ENCODE data around the gene KLB. TPM values are rescaled to one million over a fixed set of nuclear protein-coding genes. Genes with fewer than 3 reads are reported as not detected.
"Not testable (repeated sequence)": the region's sequence is repeated elsewhere in the genome, so short reads cannot be mapped to it uniquely, and the experiment has no call there.

KLB gene
- not detected for total RNA-seq

DNA sequence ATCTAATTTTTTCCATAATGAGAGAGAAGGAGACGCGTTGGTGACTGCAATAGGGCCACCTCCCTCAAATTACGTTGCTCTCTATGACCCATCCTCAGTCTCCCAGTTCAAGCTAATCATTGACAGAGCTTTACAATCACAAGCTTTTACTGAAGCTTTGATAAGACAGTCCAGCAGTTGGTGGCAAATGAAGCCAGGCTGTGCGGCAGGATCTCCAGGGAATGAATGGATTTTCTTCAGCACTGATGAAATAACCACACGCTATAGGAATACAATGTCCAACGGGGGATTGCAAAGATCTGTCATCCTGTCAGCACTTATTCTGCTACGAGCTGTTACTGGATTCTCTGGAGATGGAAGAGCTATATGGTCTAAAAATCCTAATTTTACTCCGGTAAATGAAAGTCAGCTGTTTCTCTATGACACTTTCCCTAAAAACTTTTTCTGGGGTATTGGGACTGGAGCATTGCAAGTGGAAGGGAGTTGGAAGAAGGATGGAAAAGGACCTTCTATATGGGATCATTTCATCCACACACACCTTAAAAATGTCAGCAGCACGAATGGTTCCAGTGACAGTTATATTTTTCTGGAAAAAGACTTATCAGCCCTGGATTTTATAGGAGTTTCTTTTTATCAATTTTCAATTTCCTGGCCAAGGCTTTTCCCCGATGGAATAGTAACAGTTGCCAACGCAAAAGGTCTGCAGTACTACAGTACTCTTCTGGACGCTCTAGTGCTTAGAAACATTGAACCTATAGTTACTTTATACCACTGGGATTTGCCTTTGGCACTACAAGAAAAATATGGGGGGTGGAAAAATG lies at the start of gene KLB:
Gene KLB (plus strand): TSS at position 168 of the 821 bp plus-strand sequence. CDS start 20 bp downstream, at position 188.
- H3K4me3 Mint-ChIP-seq = no peak within 1 kb of the TSS
- H3K27me3 Mint-ChIP-seq (ENCODE audit: low read depth) = peaks cover 3% of the 10 kb centered on the region
- ATAC-seq = no peak
- no peaks in the 10 kb centered on the region for H3K36me3 Mint-ChIP-seq (ENCODE audit: insufficient read depth)
- no peaks in the 10 kb centered on the region for H3K4me1 Mint-ChIP-seq (ENCODE audit: low read depth)
- no peaks in the 10 kb centered on the region for H3K9me3 Mint-ChIP-seq
- no peak for DNase-seq

DNA sequence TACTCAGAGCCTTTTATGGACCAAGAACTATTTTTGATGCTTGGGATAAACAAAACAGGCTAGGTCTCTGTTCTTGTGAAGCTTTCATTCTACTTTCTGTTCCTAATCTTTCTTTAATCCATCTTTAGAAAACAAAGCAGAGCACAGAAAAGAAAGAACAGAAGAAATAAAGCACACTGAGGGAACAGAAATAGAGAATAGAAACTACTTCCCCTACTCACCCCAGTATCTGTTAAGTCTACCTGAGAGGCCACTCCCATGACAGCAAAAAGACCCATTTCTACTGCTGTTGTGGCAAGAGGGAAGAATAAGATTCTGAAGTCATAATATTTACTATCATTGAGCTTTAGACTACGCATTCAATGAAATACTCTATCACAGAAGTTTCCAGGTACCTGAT lies 49.7 kb upstream of the KLB start:
- no peak overlapping the region for H3K4me3 Mint-ChIP-seq
- H3K36me3 Mint-ChIP-seq (ENCODE audit: insufficient read depth) = peaks cover 6% of the 10 kb centered on the region
- no peaks in the 10 kb centered on the region for H3K9me3 Mint-ChIP-seq
- H3K4me1 Mint-ChIP-seq (ENCODE audit: low read depth) = peaks cover 63% of the 10 kb centered on the region
- H3K27me3 Mint-ChIP-seq (ENCODE audit: low read depth) = no peaks in the 10 kb centered on the region
- ATAC-seq (no peak), DNase-seq (no peak)

DNA sequence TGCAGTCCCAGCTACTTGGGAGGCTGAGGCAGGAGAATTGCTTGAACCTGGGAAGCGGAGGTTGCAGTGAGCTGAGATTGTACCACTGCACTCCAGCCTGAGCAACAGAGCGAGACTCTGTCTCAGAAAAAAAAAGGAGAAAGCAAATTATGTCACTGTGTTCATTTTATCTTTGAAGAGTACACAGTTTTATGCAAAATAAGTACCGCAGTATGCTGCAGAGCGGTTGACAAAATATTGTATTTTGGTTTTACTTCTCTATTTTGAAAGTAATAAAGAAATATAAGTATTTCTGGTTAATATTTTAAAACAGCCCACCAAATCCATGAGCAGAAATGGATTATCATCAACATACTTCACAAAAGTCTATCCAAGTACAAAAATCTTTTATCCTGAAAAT lies 46.1 kb upstream of the KLB start:
- not testable (repeated sequence) for ATAC-seq; H3K27me3 Mint-ChIP-seq (ENCODE audit: low read depth); H3K4me3 Mint-ChIP-seq; H3K9me3 Mint-ChIP-seq; H3K36me3 Mint-ChIP-seq (ENCODE audit: insufficient read depth); DNase-seq
- H3K4me1 Mint-ChIP-seq (ENCODE audit: low read depth) = peaks cover 51% of the 10 kb centered on the region

DNA sequence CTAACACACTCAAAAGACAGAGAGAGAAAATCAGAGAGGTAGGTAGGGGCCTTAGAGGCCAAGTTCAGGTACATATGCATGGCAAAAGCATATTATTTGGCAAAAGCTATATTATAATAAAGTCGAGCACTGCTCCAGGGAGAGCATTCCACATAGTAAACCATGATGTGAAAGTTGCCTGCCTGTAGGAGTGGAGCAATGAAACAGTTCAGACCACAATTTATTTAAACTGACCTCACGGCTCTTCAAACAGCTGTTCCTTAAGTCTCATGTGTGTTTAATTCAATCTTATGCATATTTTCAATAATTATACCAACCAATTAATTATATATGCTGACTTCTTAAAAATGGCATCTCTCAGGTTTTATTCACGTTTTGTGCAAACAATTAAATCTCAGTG lies 43.9 kb upstream of the KLB start:
- Mint-ChIP-seq H3K27me3 (ENCODE audit: low read depth) (no peaks in the 10 kb centered on the region), H3K4me1 (ENCODE audit: low read depth) (peaks cover 45% of the 10 kb centered on the region), H3K4me3 (peak overlapping the region; percentile 35), H3K9me3 (no peaks in the 10 kb centered on the region), H3K36me3 (ENCODE audit: insufficient read depth) (peaks cover 7% of the 10 kb centered on the region)
- DNase-seq = no peak
- no peak for ATAC-seq

DNA sequence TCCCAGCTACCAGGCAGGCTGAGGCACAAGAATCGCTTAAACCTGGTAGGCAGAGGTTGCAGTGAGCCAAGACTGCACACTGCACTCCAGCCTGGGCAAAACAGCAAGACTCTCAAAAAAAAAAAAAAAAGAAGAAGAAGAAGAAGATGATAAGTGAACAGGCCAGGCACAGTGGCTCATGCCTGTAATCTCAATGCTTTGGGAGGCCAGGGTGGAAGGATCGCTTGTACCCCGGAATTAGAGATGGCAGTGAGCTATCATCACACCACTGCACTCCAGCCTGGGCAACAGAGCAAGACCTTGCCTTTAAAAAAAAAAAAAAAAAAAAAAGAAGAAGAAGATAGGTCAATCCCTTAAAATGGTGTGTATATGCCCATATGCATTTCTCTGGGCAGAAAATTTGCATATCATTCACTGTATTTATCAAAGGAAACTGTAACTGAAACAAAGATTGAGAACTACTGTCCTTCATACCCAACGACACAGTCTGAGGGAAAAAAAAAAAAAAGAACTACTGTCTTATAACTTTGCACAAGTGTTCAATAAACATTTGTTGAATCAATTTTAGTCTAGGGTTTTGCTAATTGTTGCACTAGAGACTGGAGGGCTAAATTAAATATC lies 42.8 kb upstream of the KLB start:
- DNase-seq (no peak), ATAC-seq (no peak)
- peak overlapping the region; percentile 61 for H3K4me3 Mint-ChIP-seq
- peaks cover 5% of the 10 kb centered on the region for H3K36me3 Mint-ChIP-seq (ENCODE audit: insufficient read depth)
- no peaks in the 10 kb centered on the region for H3K9me3 Mint-ChIP-seq
- H3K4me1 Mint-ChIP-seq (ENCODE audit: low read depth) = peaks cover 36% of the 10 kb centered on the region
- H3K27me3 Mint-ChIP-seq (ENCODE audit: low read depth) = no peaks in the 10 kb centered on the region

DNA sequence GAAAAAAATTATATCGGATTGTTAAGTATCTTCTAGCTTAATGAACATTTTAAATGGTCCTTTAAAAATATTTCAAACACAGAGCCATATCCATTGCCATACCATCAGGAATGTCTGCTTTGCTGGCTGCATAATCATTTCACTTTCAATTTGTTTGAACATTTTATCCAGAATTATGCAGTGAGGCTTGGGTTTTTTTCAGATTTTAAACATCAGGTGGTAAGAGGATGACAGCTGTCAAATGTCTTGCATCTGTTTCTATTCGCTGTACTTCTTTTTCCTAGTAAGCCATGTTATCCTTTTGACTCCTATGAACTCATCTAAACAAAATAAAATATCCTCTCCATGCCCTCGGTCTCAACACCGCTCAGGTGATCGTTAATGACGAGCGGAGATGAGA lies 41.4 kb upstream of the KLB start:
- Mint-ChIP-seq H3K36me3 (ENCODE audit: insufficient read depth) (peaks cover 2% of the 10 kb centered on the region), H3K9me3 (no peaks in the 10 kb centered on the region), H3K4me3 (peak overlapping the region; percentile 96), H3K4me1 (ENCODE audit: low read depth) (peaks cover 31% of the 10 kb centered on the region), H3K27me3 (ENCODE audit: low read depth) (no peaks in the 10 kb centered on the region)
- no peak for DNase-seq
- peak; percentile 5 to 7 for ATAC-seq

DNA sequence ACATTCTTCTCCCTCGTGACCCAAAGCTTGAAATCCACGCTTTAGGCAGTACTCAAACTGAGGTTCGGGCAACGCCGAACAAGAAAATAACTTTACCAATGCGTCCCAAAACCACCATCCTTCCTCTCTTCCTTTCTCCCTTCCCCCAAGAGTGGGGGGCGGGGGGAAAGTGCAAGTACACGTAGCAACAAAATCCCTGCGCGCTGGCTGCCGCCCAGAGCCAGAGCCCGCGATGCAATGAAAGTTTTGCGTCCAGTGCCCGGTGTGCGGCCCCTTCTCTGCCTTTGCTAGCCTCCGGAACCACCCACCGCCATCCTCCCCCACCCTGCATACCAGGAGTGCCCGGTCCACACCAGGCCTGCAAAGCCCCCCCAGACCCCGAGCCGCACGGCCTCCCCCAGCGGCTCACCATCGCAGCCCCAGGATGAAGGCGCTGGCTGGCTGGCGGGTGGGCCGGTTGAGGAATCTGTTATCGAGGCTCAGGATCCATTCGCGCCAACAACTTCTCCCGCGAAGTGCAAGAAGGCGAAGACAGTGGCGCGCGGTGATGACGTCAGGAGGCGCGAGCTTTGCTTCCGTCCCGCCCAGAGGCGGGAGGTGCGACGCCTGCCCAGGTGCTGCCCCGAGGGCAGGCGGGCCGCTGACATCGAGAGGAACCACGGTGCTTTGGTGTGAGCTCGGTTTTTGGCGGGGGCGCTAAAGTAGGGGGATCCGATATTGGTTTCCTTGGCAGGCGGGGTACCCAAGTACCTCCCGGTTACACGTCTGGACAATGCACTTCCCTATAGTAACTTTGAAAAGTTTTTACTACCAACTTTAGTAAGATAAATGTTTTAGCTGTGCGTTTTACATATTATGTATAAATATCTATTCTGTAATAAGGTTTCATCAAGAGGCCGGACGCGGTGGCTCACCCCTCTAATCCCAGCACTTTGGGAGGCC lies 40.6 kb upstream of the KLB start, which contains the start of gene RFC1:
Gene RFC1 (minus strand): TSS at position 533 of the 942 bp plus-strand sequence. CDS start 121 bp downstream, at position 412.
- peak; percentile 93 to 96 for ATAC-seq
- H3K36me3 Mint-ChIP-seq (ENCODE audit: insufficient read depth) = peaks cover 2% of the 10 kb centered on the region
- H3K9me3 Mint-ChIP-seq = no peaks in the 10 kb centered on the region
- H3K4me1 Mint-ChIP-seq (ENCODE audit: low read depth) = peaks cover 31% of the 10 kb centered on the region
- no peaks in the 10 kb centered on the region for H3K27me3 Mint-ChIP-seq (ENCODE audit: low read depth)
- DNase-seq = peak; percentile 92
- peak within 1 kb of the TSS; percentile 96 for H3K4me3 Mint-ChIP-seq

DNA sequence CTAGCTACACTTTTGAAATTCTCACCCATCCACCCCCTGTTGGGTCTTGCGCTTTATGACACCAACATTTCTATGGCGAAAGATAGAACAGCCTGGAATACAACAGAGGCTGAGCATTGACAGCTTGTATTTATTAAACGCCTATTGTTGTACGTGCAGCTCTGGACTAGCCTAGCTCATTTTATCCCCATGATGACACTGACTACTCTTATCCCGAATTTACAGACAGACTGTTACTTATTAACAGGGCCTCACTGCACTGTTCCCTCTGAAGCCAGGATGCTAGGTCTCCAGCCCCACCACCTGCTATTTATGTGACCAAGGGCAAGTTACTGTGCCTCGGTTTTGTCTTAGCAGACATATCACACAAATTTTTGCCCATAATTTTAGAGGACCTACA lies 39.6 kb upstream of the KLB start:
- no peak for DNase-seq
- H3K9me3 Mint-ChIP-seq = peaks cover 2% of the 10 kb centered on the region
- no peaks in the 10 kb centered on the region for H3K27me3 Mint-ChIP-seq (ENCODE audit: low read depth)
- peaks cover 2% of the 10 kb centered on the region for H3K36me3 Mint-ChIP-seq (ENCODE audit: insufficient read depth)
- H3K4me1 Mint-ChIP-seq (ENCODE audit: low read depth) = peaks cover 22% of the 10 kb centered on the region
- H3K4me3 Mint-ChIP-seq = peak overlapping the region; percentile 56
- ATAC-seq = no peak

DNA sequence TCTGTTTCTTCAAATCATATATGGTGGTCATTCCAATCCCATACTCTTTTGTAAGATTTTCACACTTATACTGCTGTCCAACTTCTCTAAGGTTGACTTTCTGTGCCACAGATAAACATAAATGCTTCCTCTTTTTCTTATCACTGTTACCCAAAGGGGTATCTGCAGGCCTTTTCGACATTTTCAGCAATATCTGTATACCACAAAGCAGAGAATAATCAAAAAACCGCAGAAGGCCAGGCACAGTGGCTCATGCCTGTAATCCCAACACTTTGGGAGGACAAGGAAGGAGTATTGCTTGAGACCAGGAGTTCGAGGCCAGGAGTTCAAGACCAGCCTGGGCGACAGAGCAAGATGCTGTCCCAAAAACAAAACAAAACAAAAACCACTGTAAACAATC lies 37.4 kb upstream of the KLB start:
- DNase-seq (no peak), ATAC-seq (no peak)
- H3K36me3 Mint-ChIP-seq (ENCODE audit: insufficient read depth) = peaks cover 2% of the 10 kb centered on the region
- peaks cover 4% of the 10 kb centered on the region for H3K9me3 Mint-ChIP-seq
- no peak overlapping the region for H3K4me3 Mint-ChIP-seq
- H3K27me3 Mint-ChIP-seq (ENCODE audit: low read depth) = no peaks in the 10 kb centered on the region
- H3K4me1 Mint-ChIP-seq (ENCODE audit: low read depth) = peaks cover 6% of the 10 kb centered on the region

DNA sequence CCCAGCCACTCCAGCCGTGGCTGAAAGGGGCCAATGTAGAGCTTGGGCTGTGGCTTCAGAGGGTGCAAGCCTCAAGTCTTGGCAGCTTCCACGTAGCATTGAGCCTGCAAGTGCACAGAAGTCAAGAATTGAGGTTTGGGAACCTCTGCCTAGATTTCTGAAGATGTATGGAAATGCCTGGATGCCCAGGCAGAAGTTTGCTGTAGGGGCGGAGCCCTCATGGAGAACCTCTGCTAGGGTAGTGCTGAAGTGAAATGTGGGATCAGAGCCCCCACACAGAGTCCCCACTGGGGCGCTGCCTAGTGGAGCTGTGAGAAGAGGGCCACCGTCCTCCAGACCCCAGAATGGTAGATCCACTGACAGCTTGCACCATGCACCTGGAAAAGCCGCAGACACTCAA lies 35.5 kb upstream of the KLB start:
- not testable (repeated sequence) for H3K4me3 Mint-ChIP-seq; H3K4me1 Mint-ChIP-seq (ENCODE audit: low read depth); H3K9me3 Mint-ChIP-seq; DNase-seq; H3K36me3 Mint-ChIP-seq (ENCODE audit: insufficient read depth); ATAC-seq; H3K27me3 Mint-ChIP-seq (ENCODE audit: low read depth)

DNA sequence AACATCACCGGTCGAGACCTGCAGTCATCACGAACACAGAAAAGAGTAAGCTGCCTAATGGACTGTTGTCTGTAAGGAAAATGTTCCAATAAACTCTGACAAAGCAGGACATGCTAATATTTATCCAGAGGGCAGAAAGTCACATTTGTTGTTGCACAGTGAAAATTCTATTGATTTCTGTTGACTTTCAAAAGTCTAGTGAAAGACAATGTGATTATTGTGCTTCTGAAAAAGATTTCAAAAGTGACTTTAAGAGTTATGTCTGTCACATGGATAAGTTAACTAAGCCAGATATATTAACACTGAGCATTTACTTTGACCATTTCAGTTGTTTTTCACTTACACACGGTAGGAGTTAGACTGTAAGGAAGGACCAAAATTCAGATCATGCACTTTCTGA lies 31.3 kb upstream of the KLB start:
- DNase-seq = no peak
- H3K4me3 Mint-ChIP-seq = no peak overlapping the region
- peaks cover 4% of the 10 kb centered on the region for H3K27me3 Mint-ChIP-seq (ENCODE audit: low read depth)
- ATAC-seq = no peak
- no peaks in the 10 kb centered on the region for H3K36me3 Mint-ChIP-seq (ENCODE audit: insufficient read depth)
- H3K9me3 Mint-ChIP-seq = peaks cover 12% of the 10 kb centered on the region
- H3K4me1 Mint-ChIP-seq (ENCODE audit: low read depth) = no peaks in the 10 kb centered on the region

DNA sequence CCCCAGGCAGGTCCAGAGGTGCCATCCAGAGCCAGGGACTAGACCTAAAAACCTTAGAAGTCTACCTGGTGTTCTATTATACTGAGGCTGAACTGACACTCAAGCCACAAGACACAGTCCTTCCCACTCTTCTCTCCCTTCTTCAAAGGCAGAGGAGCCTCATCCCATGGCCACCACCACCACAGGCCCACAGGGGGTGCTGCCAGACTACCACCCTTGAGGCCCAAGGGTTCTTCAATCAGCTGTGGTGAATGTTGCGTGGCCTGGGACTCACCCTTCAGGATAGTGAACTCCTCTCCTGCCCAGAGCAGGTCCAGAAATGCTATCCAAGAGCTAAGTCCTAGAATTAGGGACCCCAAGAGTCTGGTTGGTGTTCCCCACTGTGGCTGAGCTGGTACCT lies 23.0 kb upstream of the KLB start:
- DNase-seq (no peak), ATAC-seq (no peak)
- H3K4me3 Mint-ChIP-seq = no peak overlapping the region
- no peaks in the 10 kb centered on the region for H3K4me1 Mint-ChIP-seq (ENCODE audit: low read depth)
- peaks cover 4% of the 10 kb centered on the region for H3K27me3 Mint-ChIP-seq (ENCODE audit: low read depth)
- no peaks in the 10 kb centered on the region for H3K36me3 Mint-ChIP-seq (ENCODE audit: insufficient read depth)
- H3K9me3 Mint-ChIP-seq = peaks cover 8% of the 10 kb centered on the region

DNA sequence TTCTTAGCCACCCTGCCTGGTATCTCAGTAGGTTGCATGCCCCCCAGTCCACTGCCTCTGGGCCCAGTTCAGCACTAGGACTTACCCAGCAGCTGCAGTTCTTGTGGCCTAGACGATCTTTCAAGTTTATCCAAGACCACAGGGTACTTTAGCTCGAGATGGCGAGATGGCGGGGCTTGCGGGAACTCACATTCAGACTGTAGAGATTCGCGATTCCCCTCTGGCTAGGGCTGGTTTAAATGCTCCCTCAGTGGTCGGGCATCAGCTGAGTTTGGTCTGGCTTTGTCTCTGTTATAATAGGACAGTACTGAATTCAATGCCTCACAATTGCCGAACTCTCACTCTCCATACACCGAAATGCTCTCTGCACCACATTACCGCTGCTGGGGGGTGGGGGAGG lies 22.2 kb upstream of the KLB start:
- Mint-ChIP-seq H3K4me3 (no peak overlapping the region), H3K9me3 (peaks cover 7% of the 10 kb centered on the region), H3K27me3 (ENCODE audit: low read depth) (peaks cover 4% of the 10 kb centered on the region), H3K4me1 (ENCODE audit: low read depth) (no peaks in the 10 kb centered on the region), H3K36me3 (ENCODE audit: insufficient read depth) (no peaks in the 10 kb centered on the region)
- no peak for ATAC-seq
- no peak for DNase-seq

DNA sequence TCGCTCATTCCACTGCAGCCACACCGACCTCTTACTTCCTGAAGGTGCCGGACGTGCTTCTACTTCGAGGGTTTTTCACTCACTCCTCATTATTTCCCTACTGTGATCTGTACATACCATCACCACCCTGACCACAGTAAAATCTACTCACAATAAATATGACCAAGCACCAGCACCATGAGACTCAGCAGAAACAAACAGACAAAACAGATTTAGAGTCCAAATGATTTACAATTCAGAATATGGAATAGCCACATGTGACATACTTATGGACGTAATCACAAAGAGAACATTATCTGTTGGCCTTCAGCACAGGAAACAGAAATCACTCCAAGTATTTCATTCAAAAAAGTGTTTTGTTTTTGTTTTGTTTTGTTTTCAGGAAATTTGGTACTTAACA lies 16.1 kb upstream of the KLB start:
- Mint-ChIP-seq H3K4me3 (no peak overlapping the region), H3K4me1 (ENCODE audit: low read depth) (no peaks in the 10 kb centered on the region)

More for the DNA sequence above, 16.1 kb upstream of the KLB start:
- DNase-seq (no peak), ATAC-seq (no peak)
- Mint-ChIP-seq H3K36me3 (ENCODE audit: insufficient read depth) (no peaks in the 10 kb centered on the region), H3K27me3 (ENCODE audit: low read depth) (no peaks in the 10 kb centered on the region), H3K9me3 (no peaks in the 10 kb centered on the region)

Data from activated T-cell treated with anti-CD3 and anti-CD28 coated beads, Interleukin-2, amount 50 U/mL, for 4 hours (primary cell).